Measurements from ENCODE around the gene FSCN2. TPM values are rescaled to one million over a fixed set of nuclear protein-coding genes. Genes with fewer than 3 reads are reported as not detected.

The FSCN2 gene, protein sequence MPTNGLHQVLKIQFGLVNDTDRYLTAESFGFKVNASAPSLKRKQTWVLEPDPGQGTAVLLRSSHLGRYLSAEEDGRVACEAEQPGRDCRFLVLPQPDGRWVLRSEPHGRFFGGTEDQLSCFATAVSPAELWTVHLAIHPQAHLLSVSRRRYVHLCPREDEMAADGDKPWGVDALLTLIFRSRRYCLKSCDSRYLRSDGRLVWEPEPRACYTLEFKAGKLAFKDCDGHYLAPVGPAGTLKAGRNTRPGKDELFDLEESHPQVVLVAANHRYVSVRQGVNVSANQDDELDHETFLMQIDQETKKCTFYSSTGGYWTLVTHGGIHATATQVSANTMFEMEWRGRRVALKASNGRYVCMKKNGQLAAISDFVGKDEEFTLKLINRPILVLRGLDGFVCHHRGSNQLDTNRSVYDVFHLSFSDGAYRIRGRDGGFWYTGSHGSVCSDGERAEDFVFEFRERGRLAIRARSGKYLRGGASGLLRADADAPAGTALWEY
- total RNA-seq = under 1 TPM; 0.21 to 0.50 TPM

DNA sequence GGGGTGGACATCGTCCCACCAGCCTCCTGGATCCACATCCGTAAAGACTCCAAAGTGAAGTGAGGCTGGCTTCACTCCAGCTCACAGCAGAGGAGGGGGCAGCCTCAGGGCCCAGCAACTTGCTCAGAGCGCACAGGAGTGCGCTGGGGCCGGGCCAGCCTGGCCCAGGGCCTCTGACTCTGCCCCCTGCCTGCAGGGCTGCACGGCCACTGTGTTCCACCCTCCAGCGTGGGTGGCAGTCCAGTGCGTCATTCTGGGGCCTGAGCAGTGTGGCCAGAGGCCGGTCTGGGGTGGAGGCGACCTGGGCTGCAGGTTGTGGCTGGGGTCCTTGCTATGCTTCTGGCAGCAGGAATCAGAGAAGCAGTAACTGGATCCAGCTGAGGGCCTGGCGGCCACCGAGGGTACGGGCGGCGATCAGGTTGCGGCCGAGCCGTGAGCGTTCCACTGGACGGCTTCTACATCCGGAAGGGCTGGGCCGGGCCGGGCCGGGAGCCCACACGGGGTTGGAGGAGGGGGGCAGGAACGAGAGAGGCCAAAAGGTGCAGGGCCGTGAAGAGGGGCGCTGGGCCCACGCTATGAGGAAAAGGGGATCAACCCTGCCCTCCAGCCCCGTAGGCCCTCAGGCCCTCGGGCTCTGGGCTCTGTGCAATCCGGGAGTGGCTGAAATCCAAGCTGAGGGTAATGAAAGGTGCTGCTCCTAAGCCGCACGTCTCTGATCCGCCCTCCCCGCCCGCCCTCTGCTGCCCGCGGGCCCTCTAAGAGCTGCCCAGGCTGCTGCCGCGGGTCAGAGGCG is at the start of gene FSCN2:
Gene FSCN2, plus strand, starts transcription at position 787 of the 793 bp plus-strand sequence. CDS start 155 bp downstream, outside the sequence.
- CTCF ChIA-PET = no interaction called here
- POLR2A ChIA-PET = no interaction called here

DNA sequence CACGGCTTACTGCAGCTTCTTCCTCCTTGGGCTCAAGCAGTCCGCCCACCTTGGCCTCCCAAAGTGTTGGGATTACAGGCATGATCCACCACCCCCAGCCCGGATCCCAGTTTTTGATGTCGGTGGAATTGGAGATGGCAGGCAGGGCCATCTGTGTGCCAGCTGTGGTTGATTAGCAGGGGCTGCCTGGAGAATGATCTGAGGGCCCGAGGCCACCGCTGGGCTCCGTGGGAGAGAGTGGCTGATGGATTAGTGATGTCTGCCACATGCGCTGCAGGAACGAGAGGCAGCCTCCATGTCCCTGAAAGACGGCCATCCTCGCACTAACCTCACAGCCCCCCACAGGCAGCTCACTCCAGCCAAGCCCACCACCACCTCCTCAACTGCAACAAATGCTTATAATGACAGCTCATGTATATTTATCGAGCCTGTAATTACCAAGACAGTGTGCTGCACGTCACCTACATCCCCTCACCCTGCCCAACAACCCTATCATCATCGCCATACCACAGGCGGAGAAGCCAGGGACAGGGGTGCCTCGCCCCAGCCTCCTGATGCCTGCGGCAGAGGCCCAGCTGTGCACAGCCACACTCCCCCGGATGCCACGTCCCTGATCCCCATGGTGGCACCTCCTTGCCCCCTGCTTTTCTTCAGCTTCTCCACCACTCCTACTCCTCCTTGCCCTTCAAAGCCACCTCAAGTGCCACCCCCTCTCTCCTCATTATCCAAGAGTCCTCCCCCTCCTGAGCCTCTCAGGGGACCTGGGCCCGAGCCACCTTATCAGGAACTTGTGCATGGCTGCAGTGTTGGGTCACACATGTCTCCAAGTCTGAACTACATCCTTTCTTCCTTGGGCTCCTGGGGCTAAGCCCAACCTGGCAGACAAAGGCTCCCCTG is 48.8 kb upstream of the FSCN2 start:
- CTCF ChIA-PET = interaction anchor here (0.6 kb wide), 1 partner anchor 82 kb away, joined by 4 read pairs; no protein-coding TSS in a partner anchor
- POLR2A ChIA-PET = no interaction called here

DNA sequence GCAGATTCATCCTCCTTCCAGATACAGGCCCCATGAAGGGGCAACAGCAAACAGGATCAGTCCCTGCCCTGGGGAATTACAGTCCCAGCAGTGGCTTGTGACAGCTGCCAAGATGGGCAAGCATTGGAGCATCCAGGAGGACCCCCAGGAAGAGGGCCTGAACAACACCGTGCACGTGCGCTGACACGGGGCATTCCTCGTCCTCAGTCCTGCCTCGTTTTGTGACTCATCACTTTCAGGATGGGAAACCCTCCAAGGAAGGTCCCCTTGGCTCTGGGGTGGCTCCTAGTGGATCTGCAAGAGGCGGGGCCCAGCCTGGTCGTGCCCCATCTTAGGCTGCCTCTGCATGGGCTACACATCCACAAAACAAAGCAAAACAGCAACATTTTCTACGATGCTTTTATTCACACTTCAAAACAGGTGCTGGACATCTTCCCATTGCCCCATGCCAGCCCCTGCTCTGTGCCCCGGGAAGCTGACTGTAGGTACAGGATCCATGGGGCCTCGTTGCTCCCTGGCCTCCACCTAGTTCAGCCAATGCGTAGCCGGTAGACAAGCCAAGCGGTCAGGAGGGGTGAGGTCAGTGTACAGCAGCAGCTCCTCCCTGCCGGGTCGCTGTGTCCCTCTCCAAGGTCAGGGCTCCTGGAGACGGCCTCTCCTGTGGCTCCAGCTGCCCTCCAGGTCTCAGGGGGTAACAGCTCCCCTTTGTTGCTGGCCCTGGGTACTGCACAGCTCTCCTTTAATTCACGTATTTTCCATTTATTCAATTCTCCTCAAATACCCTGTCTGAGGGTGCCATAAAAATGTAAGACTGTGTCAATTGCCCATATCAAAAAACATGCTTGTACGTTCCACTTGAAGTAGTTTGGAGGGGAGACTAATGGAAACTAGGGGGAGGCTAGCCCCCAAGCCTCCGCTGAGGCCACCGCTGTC is 47.8 kb upstream of the FSCN2 start:
- ChIA-PET POLR2A (no interaction called here), CTCF (no interaction called here)

DNA sequence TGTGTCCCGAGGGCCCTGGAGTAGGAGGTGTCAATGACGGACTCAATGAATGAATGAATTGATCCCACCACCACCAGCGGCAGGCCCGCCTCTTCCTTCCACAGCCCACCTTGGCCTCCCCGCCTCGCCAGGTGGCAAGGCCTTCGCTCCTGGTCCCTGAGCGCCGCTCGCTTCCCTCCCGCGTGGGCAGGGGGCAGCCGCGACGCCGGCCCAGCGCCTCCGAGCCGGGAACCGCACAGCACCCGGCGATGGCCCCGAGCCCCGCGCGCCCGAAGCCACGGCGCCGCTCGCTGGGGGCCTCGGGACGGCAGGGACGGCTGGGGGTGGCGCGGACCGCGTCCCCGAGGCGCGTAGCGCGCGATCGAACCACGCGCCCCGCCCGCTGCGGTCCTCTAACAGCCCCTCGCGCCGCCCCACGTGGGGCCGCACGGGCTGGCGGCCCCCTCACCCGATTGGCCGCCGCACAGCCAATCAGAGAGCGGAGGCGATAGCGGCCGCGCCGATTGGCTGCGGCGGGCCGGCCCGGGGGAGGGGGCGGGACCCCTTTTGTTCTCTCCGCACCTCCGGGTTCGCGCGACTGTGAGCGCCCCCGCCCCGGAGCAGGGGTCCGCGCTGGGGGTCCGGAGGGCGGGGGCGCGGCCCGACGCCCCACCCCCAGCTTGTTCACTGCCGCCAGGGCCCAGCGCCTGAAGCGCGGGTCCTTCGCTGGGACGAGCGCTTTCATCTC is 46.9 kb upstream of the FSCN2 start:
- CTCF ChIA-PET = interaction anchor here (0.6 to 1.4 kb wide), 2 partner anchors 79 to 495 kb away, joined by 3 read pairs; no protein-coding TSS in a partner anchor
- POLR2A ChIA-PET = no interaction called here

DNA sequence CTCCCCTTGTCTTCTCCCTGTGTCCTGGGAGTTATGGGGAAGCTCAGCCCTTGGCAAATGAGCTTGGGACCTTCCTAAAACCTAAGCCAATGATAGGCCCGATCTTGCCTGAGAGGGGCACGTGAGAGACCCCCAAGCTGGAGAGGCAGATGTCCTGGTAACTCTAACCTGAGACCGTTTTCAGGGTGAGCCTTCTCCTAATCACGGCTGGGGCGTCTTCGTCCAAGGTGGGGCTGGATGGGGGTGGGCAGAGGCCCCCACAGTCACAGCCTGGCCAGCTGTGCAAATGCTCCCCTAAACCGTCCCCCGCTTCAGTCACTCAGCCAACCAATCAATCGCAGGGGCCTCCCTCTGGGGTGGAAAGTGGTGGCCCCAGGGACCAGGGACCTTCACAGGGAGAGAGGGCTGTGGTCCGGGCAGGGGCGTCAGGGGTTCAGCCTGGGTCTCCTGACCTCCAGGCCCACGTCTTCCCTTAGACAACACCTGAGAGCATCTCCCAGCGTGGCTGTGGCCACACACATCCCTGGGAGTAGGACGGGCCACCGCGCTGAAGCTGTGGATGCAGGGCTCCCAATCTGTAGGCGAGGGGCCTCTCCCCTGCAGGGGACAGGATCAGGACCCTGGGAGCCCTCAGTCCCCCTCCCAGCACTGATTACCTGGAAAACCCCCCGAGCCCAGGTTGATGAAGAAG is 46.2 kb upstream of the FSCN2 start:
- CTCF ChIA-PET = interaction anchor here (0.6 to 3.9 kb wide), 3 partner anchors 80 to 496 kb away, joined by 3 to 19 read pairs (median 3); no protein-coding TSS in a partner anchor
- POLR2A ChIA-PET = no interaction called here

DNA sequence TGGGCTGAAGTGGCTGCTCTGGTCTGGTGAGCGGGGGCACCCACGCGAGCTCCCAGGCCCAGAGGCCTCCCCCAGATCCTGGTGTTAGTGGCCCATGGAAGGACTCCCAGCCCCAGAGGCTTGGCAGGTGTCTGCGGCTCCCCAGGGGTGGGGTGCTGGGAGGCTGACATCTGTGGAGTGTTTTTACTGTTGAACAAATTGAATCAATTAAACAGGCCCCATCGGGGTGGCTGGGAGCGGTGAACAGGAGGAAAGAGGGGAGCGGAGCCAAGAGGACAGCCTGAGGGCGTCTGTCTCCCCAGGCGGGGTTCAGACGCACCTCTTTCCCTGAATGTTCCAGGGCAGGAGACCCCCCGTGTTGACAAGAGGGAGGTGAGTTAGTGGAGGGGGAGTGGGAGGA is 45.5 kb upstream of the FSCN2 start:
- CTCF ChIA-PET = interaction anchor here (1.0 to 3.9 kb wide), 4 partner anchors 81 to 230 kb away, joined by 3 to 19 read pairs (median 7); no protein-coding TSS in a partner anchor
- POLR2A ChIA-PET = no interaction called here

DNA sequence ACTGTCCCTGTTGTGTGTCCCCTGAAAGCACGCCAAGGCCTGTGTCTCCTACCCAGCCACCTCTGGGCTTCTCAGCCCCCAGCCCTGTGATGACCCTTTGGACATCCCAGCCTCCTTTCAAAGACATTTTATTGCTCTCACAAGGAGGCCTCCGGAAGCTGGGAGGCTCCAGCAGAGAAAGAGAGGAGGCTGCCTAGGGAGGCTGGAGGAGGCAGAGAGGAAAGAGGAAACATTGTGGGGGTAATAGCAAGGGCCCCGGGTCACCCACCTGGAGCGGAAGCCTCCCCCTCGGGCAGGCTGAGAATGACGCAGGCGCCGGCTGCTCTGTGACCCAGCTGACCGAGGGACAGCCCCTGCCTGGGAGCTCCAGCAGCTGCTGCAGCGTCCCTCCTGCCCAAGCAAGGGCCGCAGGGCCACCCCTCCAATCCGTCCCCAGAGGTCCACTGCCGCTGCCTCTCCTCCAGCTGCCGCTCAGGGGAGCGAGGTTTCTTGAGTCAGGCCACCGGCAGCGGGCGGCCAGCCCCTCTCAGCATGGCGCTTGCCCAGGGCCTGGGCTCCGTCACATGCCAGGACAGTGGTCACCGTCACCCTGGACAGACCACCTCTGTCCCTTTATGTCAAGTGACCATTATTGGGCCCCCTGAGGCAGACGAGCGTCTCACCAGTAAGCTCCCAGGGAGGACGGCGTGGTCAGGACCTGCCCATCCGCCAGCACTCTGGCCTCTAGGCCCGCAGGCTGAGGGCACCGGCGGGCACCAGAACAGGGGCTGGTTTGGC is 44.9 kb upstream of the FSCN2 start:
- POLR2A ChIA-PET = no interaction called here
- CTCF ChIA-PET = interaction anchor here (0.7 to 3.9 kb wide), 7 partner anchors 37 to 244 kb away, joined by 3 to 19 read pairs (median 5); partner anchors contain the start of genes NDUFAF8 and TEPSIN

DNA sequence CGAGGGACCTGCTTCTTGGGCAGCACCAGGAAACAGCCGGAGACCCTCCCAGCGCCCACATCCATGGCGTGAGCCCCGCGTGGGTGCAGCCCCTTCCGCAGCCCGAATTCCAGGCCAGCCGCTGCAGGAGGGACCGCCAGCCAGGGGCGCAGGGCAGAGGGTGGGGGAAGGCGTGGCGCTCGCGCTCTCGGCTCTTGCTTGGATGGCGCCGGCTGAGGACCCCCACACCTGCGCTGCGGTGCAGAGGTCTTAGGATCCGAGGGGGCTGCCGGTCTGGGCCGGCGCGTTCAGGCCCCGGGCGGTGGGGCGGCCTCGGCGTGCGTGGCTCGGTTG is 44.3 kb upstream of the FSCN2 start:
- CTCF ChIA-PET = interaction anchor here (0.7 to 3.9 kb wide), 10 partner anchors 15 to 251 kb away, joined by 3 to 19 read pairs (median 6); partner anchors contain the start of genes NDUFAF8 and TEPSIN

DNA sequence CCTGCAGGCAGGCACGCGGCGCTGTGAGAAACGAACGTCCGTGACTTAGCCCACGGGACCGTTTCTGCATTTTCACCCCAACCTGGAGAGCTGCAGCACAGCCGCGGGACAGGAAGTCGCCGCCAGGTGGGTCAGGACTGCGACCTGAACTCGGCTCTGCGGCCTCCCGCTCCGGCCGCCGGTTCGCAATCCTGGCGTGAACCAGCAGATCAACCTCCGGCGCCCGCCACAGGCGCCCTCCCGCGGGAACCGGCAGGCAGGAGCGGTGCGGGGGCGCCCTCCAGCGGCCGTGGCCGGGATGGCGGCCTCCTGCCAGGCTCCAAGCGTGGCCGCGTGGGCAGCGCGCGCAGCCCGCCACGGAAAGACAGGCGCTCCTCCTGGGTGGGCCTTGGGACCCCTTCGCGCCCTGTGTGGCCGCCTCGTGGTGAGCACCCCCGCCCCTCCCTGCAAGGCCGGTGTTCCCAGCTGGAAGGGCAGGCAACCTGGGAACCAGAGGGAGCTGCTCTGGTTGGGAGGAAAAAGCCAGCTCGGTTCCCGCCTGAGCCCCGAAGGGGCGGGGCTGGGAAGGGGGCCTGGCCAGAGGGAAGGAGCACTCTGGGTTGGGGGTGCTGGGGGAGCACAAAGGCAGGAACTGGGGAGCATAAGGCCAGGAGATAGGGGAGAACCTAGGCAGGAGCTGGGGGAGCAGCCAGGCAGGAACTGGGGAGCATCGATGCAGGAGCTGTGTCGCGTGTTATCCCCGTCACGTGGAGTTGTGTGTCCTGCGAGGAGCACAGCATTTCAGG is 43.8 kb upstream of the FSCN2 start:
- ChIA-PET POLR2A (interaction anchor here (0.5 to 1.3 kb wide), 4 partner anchors 25 to 189 kb away, joined by 3 to 4 read pairs (median 3); partner anchors contain the start of genes BAHCC1 and SLC38A10), CTCF (interaction anchor here (0.7 to 3.9 kb wide), 24 partner anchors 10 to 386 kb away, joined by 3 to 19 read pairs (median 4); partner anchors contain the start of genes BAHCC1, NDUFAF8, SLC38A10 and TEPSIN)

More for the DNA sequence above, 44.3 kb upstream of the FSCN2 start:
- POLR2A ChIA-PET = no interaction called here

DNA sequence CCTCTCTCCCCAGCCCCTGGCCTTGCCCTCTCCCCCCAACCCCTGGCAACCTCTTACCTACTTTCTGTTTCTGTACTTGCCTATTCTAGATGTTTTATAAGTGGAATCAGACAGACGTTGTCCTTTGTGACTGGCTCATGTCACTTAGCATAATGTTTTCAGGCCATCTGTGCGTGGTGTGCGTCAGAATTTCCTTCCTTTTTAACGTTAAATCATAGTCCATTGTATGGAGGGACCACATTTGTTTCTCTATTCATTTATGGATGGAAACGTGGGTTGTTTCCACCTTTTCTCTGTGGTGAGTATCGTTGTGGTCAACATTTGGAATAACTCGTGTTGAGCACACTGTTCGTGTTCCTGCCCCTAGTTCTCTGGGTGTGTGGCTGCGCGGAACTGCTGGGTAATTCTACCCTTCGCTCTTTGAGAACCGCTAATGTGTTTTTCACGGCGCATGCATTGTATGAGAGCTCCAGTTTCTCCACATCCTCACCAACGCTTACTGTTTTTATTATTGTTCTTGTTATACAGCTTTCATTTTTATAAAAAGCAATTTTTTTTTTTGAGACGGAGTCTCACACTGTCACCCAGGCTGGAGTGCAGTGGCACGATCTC is 41.9 kb upstream of the FSCN2 start:
- CTCF ChIA-PET = interaction anchor here (1.0 kb wide), 1 partner anchor 194 kb away, joined by 3 read pairs; no protein-coding TSS in a partner anchor
- POLR2A ChIA-PET = no interaction called here

DNA sequence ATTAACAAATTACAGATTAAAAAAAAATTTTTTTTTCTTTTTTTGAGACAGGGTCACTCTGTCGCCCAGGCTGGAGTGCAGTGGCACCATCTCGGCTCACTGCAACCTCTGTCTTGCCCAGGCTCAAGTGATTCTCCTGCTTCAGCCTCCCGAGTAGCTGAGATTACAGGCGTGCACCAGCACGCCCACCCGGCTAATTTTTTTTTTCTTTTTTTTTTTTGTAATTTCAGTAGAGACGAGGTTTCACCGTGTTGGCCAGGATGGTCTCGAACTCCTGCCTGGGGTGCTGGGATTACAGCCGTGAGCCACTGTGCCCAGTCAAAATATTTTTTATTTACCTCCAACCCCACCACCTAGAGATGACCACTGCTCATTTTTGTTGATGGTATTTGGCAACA is 41.1 kb upstream of the FSCN2 start:
- ChIA-PET POLR2A (no interaction called here), CTCF (interaction anchor here (1.0 kb wide), 1 partner anchor 195 kb away, joined by 3 read pairs; no protein-coding TSS in a partner anchor)

DNA sequence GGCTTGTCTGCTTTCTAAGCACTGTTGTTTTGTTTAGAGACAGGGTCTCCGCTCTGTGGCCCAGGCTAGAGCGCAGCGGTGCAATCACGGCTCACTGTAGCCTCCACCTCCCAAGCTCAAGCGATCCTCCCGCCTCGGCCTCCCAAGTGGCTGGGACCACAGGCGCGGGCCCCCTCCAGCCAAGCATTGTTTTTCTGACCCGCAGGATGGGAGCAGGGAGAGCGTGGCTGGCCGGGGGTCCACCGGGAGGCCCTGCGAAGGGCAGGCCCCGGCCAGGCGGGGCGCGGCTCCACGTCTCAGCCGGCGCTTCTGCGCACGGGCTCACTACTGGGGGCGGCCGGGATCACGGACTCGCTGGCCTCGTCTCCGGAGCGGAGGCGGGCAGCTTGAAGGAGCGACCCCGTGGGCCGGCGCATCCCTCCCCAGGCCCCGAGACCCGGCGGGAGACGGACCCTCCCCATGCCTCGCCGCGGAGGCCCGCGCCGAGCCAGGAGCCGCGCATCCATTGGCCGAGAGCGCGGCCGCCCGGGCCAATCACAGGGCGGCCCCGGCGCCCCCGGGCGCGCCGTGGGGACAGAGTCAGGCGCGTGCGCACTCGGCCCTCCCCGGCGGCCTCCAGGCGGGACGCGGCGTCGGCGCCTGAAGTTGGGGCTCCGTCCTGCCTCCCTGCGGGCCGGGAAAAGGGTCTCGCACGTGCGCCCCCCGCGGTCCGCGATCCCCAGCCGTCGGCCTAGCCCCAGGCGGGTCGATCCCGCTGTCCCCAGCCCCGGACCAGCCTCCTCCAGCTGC is 40.5 kb upstream of the FSCN2 start:
- ChIA-PET CTCF (no interaction called here), POLR2A (interaction anchor here (1.1 kb wide), 1 partner anchor 248 kb away, joined by 3 read pairs; the partner anchor contains the start of gene NDUFAF8)

DNA sequence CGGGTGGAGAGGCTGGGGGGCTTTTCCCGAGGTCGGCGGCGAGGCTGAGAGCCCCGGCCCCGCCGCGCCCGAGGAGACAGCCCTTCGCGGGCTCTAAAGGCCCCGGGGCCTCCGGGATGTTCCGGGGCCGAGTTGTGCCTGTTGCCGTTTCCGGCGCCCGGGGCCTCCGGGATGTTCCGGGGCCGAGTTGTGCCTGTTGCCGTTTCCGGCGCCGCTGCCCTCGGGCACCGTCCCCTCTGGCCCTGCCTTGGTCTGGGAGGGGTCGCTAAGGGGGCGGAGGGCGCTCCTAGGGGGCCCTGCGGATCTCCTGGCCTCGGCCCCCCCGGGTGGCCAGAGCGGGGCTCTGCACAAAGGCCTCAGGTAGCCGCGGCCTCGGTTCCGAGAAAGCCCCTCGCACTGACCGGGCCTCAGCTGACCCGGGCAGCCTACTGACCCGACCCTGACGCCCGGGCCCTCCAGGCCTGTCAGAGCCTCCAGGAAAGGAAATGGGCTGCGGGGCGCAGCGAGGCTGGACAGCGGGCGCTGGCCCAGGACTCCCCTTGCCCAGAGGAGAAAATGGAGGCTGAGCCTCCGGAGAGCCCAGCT is 39.8 kb upstream of the FSCN2 start:
- CTCF ChIA-PET = no interaction called here
- POLR2A ChIA-PET = interaction anchor here (0.9 to 1.1 kb wide), 2 partner anchors 20 to 249 kb away, joined by 3 read pairs; partner anchors contain the start of gene NDUFAF8
